ENCODE measurements around the gene RGL1. TPM values are rescaled to one million over a fixed set of nuclear protein-coding genes. Genes with fewer than 3 reads are reported as not detected.

Gene RGL1
- total and polyA plus RNA-seq, 2 experiments from 2014 or later: 17.9 to 30.7 TPM

- H3K4me2 ChIP-seq: peak overlapping the region; percentile 51
- TF ChIP-seq CTCF (IDR thresholded peaks at IDR 0.05; ENCODE audit: poor library complexity) (no peak), EZH2phosphoT487 (IDR thresholded peaks at IDR 0.05; ENCODE audit: low read depth, severe bottlenecking, unreplicated experiment) (no peak), EZH2 (IDR thresholded peaks at IDR 0.05; ENCODE audit: borderline replicate concordance) (no peak)
- H3K79me2 ChIP-seq: peaks cover 7% of the 10 kb centered on the region
- H3K36me3 ChIP-seq (replicated peaks; ENCODE audit: insufficient read depth, low read depth): no peaks in the 10 kb centered on the region
- WGBS (ENCODE audit: low lambda C conversion rate, missing lambda C conversion rate): 55% methylated on average over 2 of the region's 2 CpGs
- no peak for DNase-seq (ENCODE audit: low spot score)
- no peaks in the 10 kb centered on the region for H3K9me2 ChIP-seq (replicated peaks; ENCODE audit: insufficient read depth)
- H3K27me3 ChIP-seq: no peaks in the 10 kb centered on the region
- H3K4me1 ChIP-seq (ENCODE audit: insufficient read depth): peaks cover 22% of the 10 kb centered on the region
- H4K20me1 ChIP-seq (ENCODE audit: insufficient read depth, poor library complexity, severe bottlenecking): no peaks in the 10 kb centered on the region
- H2AFZ ChIP-seq: no peak overlapping the region
- H3K4me3 ChIP-seq: no peak overlapping the region
- H3K27ac ChIP-seq: peak overlapping the region; percentile 73
- no peaks in the 10 kb centered on the region for H3K9me3 ChIP-seq (ENCODE audit: low read depth)
Observed at GRCh38 chr1:183842795-183843144, 37.9 kb downstream of the RGL1 start.

- no peak overlapping the region for H3K4me2 ChIP-seq
- H3K27me3 ChIP-seq: no peaks in the 10 kb centered on the region
- H2AFZ ChIP-seq: no peak overlapping the region
- no peaks in the 10 kb centered on the region for H3K36me3 ChIP-seq (replicated peaks; ENCODE audit: insufficient read depth, low read depth)
- peaks cover 5% of the 10 kb centered on the region for H3K79me2 ChIP-seq
- H3K9me2 ChIP-seq (replicated peaks; ENCODE audit: insufficient read depth): no peaks in the 10 kb centered on the region
- H3K27ac ChIP-seq: peak overlapping the region; percentile 10
- no peak overlapping the region for H3K4me3 ChIP-seq
- no peaks in the 10 kb centered on the region for H3K9me3 ChIP-seq (ENCODE audit: low read depth)
- DNase-seq (ENCODE audit: low spot score): no peak
- peaks cover 22% of the 10 kb centered on the region for H3K4me1 ChIP-seq (ENCODE audit: insufficient read depth)
- 72% methylated on average over 2 of the region's 2 CpGs for WGBS (ENCODE audit: low lambda C conversion rate, missing lambda C conversion rate)
- TF ChIP-seq CTCF (IDR thresholded peaks at IDR 0.05; ENCODE audit: poor library complexity) (no peak), EZH2phosphoT487 (IDR thresholded peaks at IDR 0.05; ENCODE audit: low read depth, severe bottlenecking, unreplicated experiment) (no peak), EZH2 (IDR thresholded peaks at IDR 0.05; ENCODE audit: borderline replicate concordance) (no peak)
- no peaks in the 10 kb centered on the region for H4K20me1 ChIP-seq (ENCODE audit: insufficient read depth, poor library complexity, severe bottlenecking)
Observed at GRCh38 chr1:183844806-183845205, 39.9 kb downstream of the RGL1 start.

- H3K4me3 ChIP-seq: no peak overlapping the region
- H3K4me2 ChIP-seq: no peak overlapping the region
- no peak overlapping the region for H2AFZ ChIP-seq
- no peaks in the 10 kb centered on the region for H3K36me3 ChIP-seq (replicated peaks; ENCODE audit: insufficient read depth, low read depth)
- no peaks in the 10 kb centered on the region for H4K20me1 ChIP-seq (ENCODE audit: insufficient read depth, poor library complexity, severe bottlenecking)
- peaks cover 4% of the 10 kb centered on the region for H3K79me2 ChIP-seq
- TF ChIP-seq CTCF (IDR thresholded peaks at IDR 0.05; ENCODE audit: poor library complexity) (no peak), EZH2 (IDR thresholded peaks at IDR 0.05; ENCODE audit: borderline replicate concordance) (no peak), EZH2phosphoT487 (IDR thresholded peaks at IDR 0.05; ENCODE audit: low read depth, severe bottlenecking, unreplicated experiment) (no peak)
- H3K27ac ChIP-seq: no peak overlapping the region
- H3K27me3 ChIP-seq: no peaks in the 10 kb centered on the region
- H3K9me2 ChIP-seq (replicated peaks; ENCODE audit: insufficient read depth): no peaks in the 10 kb centered on the region
- H3K9me3 ChIP-seq (ENCODE audit: low read depth): no peaks in the 10 kb centered on the region
- 95% methylated on average over 3 of the region's 3 CpGs for WGBS (ENCODE audit: low lambda C conversion rate, missing lambda C conversion rate)
- DNase-seq (ENCODE audit: low spot score): no peak
- H3K4me1 ChIP-seq (ENCODE audit: insufficient read depth): peaks cover 22% of the 10 kb centered on the region
Observed at GRCh38 chr1:183845681-183846080, 40.8 kb downstream of the RGL1 start.

GRCh38 chr1:183847641-183848040, 42.7 kb downstream of the RGL1 start:
- H3K27ac ChIP-seq: peak overlapping the region; percentile 70
- 54% methylated on average over 4 of the region's 4 CpGs for WGBS (ENCODE audit: low lambda C conversion rate, missing lambda C conversion rate)
- no peaks in the 10 kb centered on the region for H3K9me2 ChIP-seq (replicated peaks; ENCODE audit: insufficient read depth)
- H3K9me3 ChIP-seq (ENCODE audit: low read depth): no peaks in the 10 kb centered on the region
- no peak for TF ChIP-seq EZH2phosphoT487 (IDR thresholded peaks at IDR 0.05; ENCODE audit: low read depth, severe bottlenecking, unreplicated experiment)
- no peak for TF ChIP-seq CTCF (IDR thresholded peaks at IDR 0.05; ENCODE audit: poor library complexity)
- no peak for TF ChIP-seq EZH2 (IDR thresholded peaks at IDR 0.05; ENCODE audit: borderline replicate concordance)
- H3K79me2 ChIP-seq: no peaks in the 10 kb centered on the region
- H3K36me3 ChIP-seq (replicated peaks; ENCODE audit: insufficient read depth, low read depth): no peaks in the 10 kb centered on the region
- H3K4me3 ChIP-seq: no peak overlapping the region
- peak; percentile 46 for DNase-seq (ENCODE audit: low spot score)
- H3K27me3 ChIP-seq: no peaks in the 10 kb centered on the region
- no peak overlapping the region for H2AFZ ChIP-seq
- H4K20me1 ChIP-seq (ENCODE audit: insufficient read depth, poor library complexity, severe bottlenecking): no peaks in the 10 kb centered on the region
- no peak overlapping the region for H3K4me2 ChIP-seq
- peaks cover 16% of the 10 kb centered on the region for H3K4me1 ChIP-seq (ENCODE audit: insufficient read depth)
